Activated B cell treated with CpG ODN at 0.5 μM for 24 hours (primary cell): Measurements from ENCODE around the gene NEK10. TPM values are rescaled to one million over a fixed set of nuclear protein-coding genes. Genes with fewer than 3 reads are reported as not detected.
"Not testable (repeated sequence)": the region's sequence is repeated elsewhere in the genome, so short reads cannot be mapped to it uniquely, and the experiment has no call there.

Experiments used
- ATAC-seq: fragments of 200-7000 bp; cut with Tn5 transposase; one replicate; pipeline ENCODE4 v1.10.0; 2021; ENCODE audit warnings: low read depth, mild to moderate bottlenecking, moderate library complexity
- CTCF ChIA-PET: fragments of 350-600 bp; sonication (Branson Sonifier 250); formaldehyde crosslinking; loops from one replicate; lab custom pipeline; 2021; ENCODE audit warnings: antibody characterized with exemption; lab: Charles Lee
- POLR2A ChIA-PET: fragments of 350-600 bp; sonication (Branson Sonifier 250); formaldehyde crosslinking; loops from one replicate; lab custom pipeline; 2021; ENCODE audit warnings: antibody characterized with exemption; lab: Charles Lee
- DNase-seq: peaks from one replicate; pipeline ENCODE4 v3.0.0; 2022
- H3K27ac Mint-ChIP-seq: one replicate; pipeline ENCODE4 v1.8.0; 2020; ENCODE audit warnings: mixed read lengths
- H3K27me3 Mint-ChIP-seq: one replicate; pipeline ENCODE4 v1.8.0; 2021; ENCODE audit warnings: mixed read lengths
- H3K36me3 Mint-ChIP-seq: one replicate; pipeline ENCODE4 v1.8.0; 2021; ENCODE audit warnings: low read depth, mixed read lengths
- H3K4me1 Mint-ChIP-seq: one replicate; pipeline ENCODE4 v1.8.0; 2021; ENCODE audit warnings: mixed read lengths
- H3K4me3 Mint-ChIP-seq: one replicate; pipeline ENCODE4 v1.8.0; 2020; ENCODE audit warnings: mild to moderate bottlenecking, mixed read lengths
- H3K9me3 Mint-ChIP-seq: one replicate; pipeline ENCODE4 v1.8.0; 2020; ENCODE audit warnings: mixed read lengths
- CTCF ChIP-seq: fragments of 200-600 bp; IDR thresholded peaks from one replicate; pipeline ENCODE4 v1.8.0; 2022; ENCODE audit warnings: antibody characterized with exemption, mild to moderate bottlenecking
- intact Hi-C: fragments of 100-400 bp; cut with micrococcal nuclease; formaldehyde crosslinking; loops from one replicate; pipeline ENCODE4 v1.15.1; 2024
- total RNA-seq: library from RNA; stranded (reverse); gene quantifications from 2 replicates; pipeline ENCODE4 v1.2.3, GENCODE V29; 2022

Gene NEK10
- total RNA-seq, 1 donor from 2014 or later, result 0.84 TPM

- ATAC-seq (peak; percentile 70), DNase-seq (no peak)
- CTCF ChIA-PET, result interaction anchor here (2.4 kb wide), 1 partner anchor 155 kb away, joined by 7 read pairs; no protein-coding TSS in a partner anchor
- H3K9me3 Mint-ChIP-seq, result no peaks in the 10 kb centered on the region
- H3K27me3 Mint-ChIP-seq, result no peaks in the 10 kb centered on the region
- H3K4me1 Mint-ChIP-seq, result no peaks in the 10 kb centered on the region
- no peak overlapping the region for H3K27ac Mint-ChIP-seq
- H3K4me3 Mint-ChIP-seq, result no peak overlapping the region
- peak; percentile 35 for TF ChIP-seq CTCF
- intact Hi-C loops, result loop anchor here (1.0 kb wide), 5 partner anchors 155 to 1016 kb away; no protein-coding TSS in a partner anchor
- no peaks in the 10 kb centered on the region for H3K36me3 Mint-ChIP-seq
- POLR2A ChIA-PET, result no interaction called here
These were observed 57.0 kb downstream of the NEK10 start for GRCh38 chr3:27312044-27312668.

- Mint-ChIP-seq H3K27me3 (no peaks in the 10 kb centered on the region), H3K4me1 (no peaks in the 10 kb centered on the region), H3K27ac (no peak overlapping the region), H3K36me3 (no peaks in the 10 kb centered on the region), H3K4me3 (no peak overlapping the region), H3K9me3 (no peaks in the 10 kb centered on the region)
- intact Hi-C loops, result no loop called here
- ATAC-seq, result no peak
- no peak for TF ChIP-seq CTCF
- ChIA-PET CTCF (interaction anchor here (2.4 kb wide), 1 partner anchor 156 kb away, joined by 7 read pairs; no protein-coding TSS in a partner anchor), POLR2A (no interaction called here)
- no peak for DNase-seq
These were observed 57.8 kb downstream of the NEK10 start for GRCh38 chr3:27311400-27311799.

- Mint-ChIP-seq H3K27ac (no peak overlapping the region), H3K4me3 (no peak overlapping the region), H3K27me3 (no peaks in the 10 kb centered on the region), H3K4me1 (no peaks in the 10 kb centered on the region), H3K36me3 (no peaks in the 10 kb centered on the region), H3K9me3 (no peaks in the 10 kb centered on the region)
- DNase-seq, result no peak
- ChIA-PET CTCF (interaction anchor here (1.4 to 2.4 kb wide), 2 partner anchors 156 to 159 kb away, joined by 3 to 7 read pairs; no protein-coding TSS in a partner anchor), POLR2A (no interaction called here)
- no peak for ATAC-seq
- intact Hi-C loops, result no loop called here
- no peak for TF ChIP-seq CTCF
These were observed 58.5 kb downstream of the NEK10 start for GRCh38 chr3:27310688-27311087.

- ChIA-PET CTCF (no interaction called here), POLR2A (no interaction called here)
- ATAC-seq (no peak), DNase-seq (no peak)
- no peak overlapping the region for H3K27ac Mint-ChIP-seq
- no peaks in the 10 kb centered on the region for H3K4me1 Mint-ChIP-seq
- no peaks in the 10 kb centered on the region for H3K9me3 Mint-ChIP-seq
- H3K4me3 Mint-ChIP-seq, result no peak overlapping the region
- TF ChIP-seq CTCF, result no peak
- no peaks in the 10 kb centered on the region for H3K36me3 Mint-ChIP-seq
- no peaks in the 10 kb centered on the region for H3K27me3 Mint-ChIP-seq
- intact Hi-C loops, result no loop called here
These were observed 61.6 kb downstream of the NEK10 start for GRCh38 chr3:27307566-27307965.

- H3K27ac Mint-ChIP-seq, result no peak overlapping the region
- ATAC-seq (no peak), DNase-seq (no peak)
- H3K4me3 Mint-ChIP-seq, result no peak overlapping the region
- CTCF ChIA-PET, result no interaction called here
- H3K9me3 Mint-ChIP-seq, result peaks cover 11% of the 10 kb centered on the region
- intact Hi-C loops, result no loop called here
- peaks cover 6% of the 10 kb centered on the region for H3K36me3 Mint-ChIP-seq
- no peaks in the 10 kb centered on the region for H3K27me3 Mint-ChIP-seq
- TF ChIP-seq CTCF, result no peak
- POLR2A ChIA-PET, result no interaction called here
- H3K4me1 Mint-ChIP-seq, result no peaks in the 10 kb centered on the region
These were observed 66.3 kb downstream of the NEK10 start for GRCh38 chr3:27302891-27303290.

- CTCF ChIA-PET, DNase-seq, H3K4me1 Mint-ChIP-seq, H3K4me3 Mint-ChIP-seq, ATAC-seq, H3K27me3 Mint-ChIP-seq, H3K36me3 Mint-ChIP-seq, intact Hi-C loops, H3K27ac Mint-ChIP-seq, POLR2A ChIA-PET: not testable (repeated sequence)
- H3K9me3 Mint-ChIP-seq, result peaks cover 11% of the 10 kb centered on the region
These were observed 70.2 kb downstream of the NEK10 start for GRCh38 chr3:27298981-27299380.
